BJ (cell line): ENCODE measurements around the gene HSP90AA1. TPM values are rescaled to one million over a fixed set of nuclear protein-coding genes. Genes with fewer than 3 reads are reported as not detected.

ENCODE experiments used
- CTCF ChIA-PET: fragments of 350-600 bp; formaldehyde crosslinking; extraction: SDS; loops from one replicate; lab custom pipeline; 2021; ENCODE audit warnings: antibody characterized with exemption, inconsistent platforms; lab: Yijun Ruan, JAX
- POLR2A ChIA-PET: fragments of 300-600 bp; sonication (Branson Sonifier 250); formaldehyde crosslinking; extraction: SDS; loops from one replicate; lab custom pipeline; 2021; ENCODE audit warnings: antibody characterized with exemption; lab: Charles Lee
- DNase-seq: peaks from one replicate; pipeline ENCODE4 v3.0.0-alpha.2; 2011; ENCODE audit warnings: low read depth
- H3K27me3 ChIP-seq: 2 replicates; pipeline ENCODE4 v1.6.0; 2011; ENCODE audit warnings: low read length; ENCODE audit not compliant: control insufficient read depth, insufficient read depth
- H3K36me3 ChIP-seq: 2 replicates; pipeline ENCODE4 v1.5.1; 2011; ENCODE audit warnings: low read length; ENCODE audit not compliant: control insufficient read depth, insufficient read depth
- H3K4me3 ChIP-seq: 2 replicates; pipeline ENCODE4 v1.5.1; 2011; ENCODE audit warnings: low read depth, mild to moderate bottlenecking, control low read depth, low read length
- polyA plus RNA-seq: library from polyadenylated mRNA; depleted of rRNA; stranded (reverse); fragments of >200 nt; gene quantifications from 2 replicates; pipeline ENCODE4 v1.2.3, GENCODE V29; 2011
- TF ChIP-seq, protein P1 (sequence below): IDR thresholded peaks from 2 replicates; pipeline ENCODE4 v1.5.1; 2011; ENCODE audit warnings: low read depth, mild to moderate bottlenecking, control low read depth, inconsistent platforms, low read length, moderate library complexity; ENCODE audit not compliant: insufficient read depth

Gene HSP90AA1
- polyA plus RNA-seq, 1 experiment = 222 TPM

DNA sequence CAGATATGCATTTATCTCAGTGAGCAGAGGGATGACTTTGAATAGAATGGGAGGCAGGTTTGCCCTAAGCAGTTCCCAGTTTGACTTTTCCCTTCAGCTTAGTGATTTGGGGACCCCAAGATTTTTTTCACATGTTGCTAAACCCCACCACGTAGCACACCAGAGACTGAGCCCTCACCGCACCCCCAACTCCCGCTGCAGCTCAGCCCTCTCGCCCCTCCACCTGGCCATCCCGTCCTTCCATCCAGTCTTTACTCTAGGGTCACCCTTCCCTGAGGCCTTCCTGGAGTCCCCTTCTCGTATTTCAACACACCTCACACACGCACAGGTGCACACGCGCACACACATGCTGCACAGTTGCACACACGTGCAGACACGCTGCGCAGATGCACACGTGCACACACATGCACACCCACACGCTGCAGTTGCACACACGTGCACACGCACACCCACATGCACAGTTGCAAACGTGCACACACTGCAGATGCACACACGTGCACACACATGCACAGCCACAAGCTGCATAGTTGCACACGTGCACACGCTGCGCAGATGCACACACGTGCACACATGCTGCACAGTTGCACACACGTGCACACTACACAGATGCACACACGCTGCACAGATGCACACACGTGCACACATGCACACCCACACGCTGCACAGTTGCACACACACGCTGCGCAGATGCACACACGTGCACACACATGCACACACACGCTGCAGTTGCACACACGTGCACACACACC is 30.0 kb downstream of the HSP90AA1 start:
- Histone ChIP-seq H3K27me3 (no peaks in the 10 kb centered on the region), H3K4me3 (no peak overlapping the region), H3K36me3 (peaks cover 9% of the 10 kb centered on the region)
- TF ChIP-seq, protein P1, sequence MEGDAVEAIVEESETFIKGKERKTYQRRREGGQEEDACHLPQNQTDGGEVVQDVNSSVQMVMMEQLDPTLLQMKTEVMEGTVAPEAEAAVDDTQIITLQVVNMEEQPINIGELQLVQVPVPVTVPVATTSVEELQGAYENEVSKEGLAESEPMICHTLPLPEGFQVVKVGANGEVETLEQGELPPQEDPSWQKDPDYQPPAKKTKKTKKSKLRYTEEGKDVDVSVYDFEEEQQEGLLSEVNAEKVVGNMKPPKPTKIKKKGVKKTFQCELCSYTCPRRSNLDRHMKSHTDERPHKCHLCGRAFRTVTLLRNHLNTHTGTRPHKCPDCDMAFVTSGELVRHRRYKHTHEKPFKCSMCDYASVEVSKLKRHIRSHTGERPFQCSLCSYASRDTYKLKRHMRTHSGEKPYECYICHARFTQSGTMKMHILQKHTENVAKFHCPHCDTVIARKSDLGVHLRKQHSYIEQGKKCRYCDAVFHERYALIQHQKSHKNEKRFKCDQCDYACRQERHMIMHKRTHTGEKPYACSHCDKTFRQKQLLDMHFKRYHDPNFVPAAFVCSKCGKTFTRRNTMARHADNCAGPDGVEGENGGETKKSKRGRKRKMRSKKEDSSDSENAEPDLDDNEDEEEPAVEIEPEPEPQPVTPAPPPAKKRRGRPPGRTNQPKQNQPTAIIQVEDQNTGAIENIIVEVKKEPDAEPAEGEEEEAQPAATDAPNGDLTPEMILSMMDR = no peak
- ChIA-PET POLR2A (no interaction called here), CTCF (interaction anchor here (1.5 to 1.9 kb wide), 2 partner anchors 10 to 39 kb away, joined by 5 to 6 read pairs; no protein-coding TSS in a partner anchor)
- DNase-seq = no peak

DNA sequence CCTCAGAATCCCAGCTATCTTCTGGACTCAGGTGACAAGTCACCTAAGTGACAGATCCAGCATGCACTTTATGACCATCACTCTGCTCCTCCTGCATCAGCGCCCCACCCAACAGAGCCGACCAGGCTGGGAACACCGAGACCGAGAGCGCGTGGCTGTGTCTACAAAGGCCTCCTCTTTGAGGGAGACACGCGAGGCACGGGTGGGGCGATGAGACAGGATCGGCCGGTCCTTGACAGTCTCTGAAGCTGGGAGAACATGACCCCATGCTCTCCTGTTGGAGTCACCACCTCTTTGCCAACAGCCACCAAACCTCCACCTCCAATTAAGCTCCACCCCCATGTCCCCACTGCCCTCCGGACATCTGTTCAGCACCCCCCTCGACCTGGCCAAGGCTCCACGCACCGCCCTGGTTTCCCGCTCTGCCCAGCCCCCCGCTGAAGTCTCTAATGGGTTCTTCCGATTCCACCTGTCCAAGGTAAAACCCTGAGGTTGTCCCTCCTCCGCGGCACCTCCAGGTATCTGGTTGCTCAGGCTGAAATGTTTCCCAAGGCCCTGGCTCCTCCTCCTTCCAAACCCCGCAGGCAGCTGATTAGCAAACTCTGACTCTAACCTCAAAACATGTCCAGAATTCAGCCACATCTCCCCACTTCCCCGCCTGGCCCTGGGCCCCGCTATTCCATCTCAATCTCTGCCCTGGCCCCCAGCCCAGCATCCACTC is 31.5 kb downstream of the HSP90AA1 start:
- TF ChIP-seq, protein P1 = no peak
- Histone ChIP-seq H3K36me3 (peaks cover 20% of the 10 kb centered on the region), H3K4me3 (no peak overlapping the region), H3K27me3 (no peaks in the 10 kb centered on the region)
- peak; percentile 51 for DNase-seq
- CTCF ChIA-PET = interaction anchor here (1.0 to 1.9 kb wide), 4 partner anchors 9 to 107 kb away, joined by 3 to 6 read pairs (median 4); no protein-coding TSS in a partner anchor
- POLR2A ChIA-PET = no interaction called here

DNA sequence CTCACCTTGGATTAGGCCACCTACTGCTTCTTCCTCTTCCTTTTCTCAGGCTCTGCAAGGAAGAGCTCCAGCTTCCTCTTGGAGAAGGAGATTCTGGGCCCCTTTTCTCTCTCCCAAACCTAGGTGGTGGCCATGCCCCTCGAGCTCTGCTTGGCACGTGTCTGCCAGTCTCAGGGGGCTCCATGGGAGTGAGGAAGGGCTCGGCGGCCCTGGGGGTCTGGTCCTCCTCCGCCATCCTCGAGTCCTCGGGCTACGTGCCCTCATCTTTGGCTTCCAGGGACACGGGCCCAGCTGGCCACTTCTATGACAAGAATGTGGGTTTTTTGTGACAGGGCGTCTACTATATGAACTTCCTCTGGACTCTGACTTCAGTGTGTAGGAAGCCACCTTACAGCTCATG is 34.3 kb downstream of the HSP90AA1 start:
- H3K36me3 ChIP-seq = peaks cover 45% of the 10 kb centered on the region
- no peaks in the 10 kb centered on the region for H3K27me3 ChIP-seq
- POLR2A ChIA-PET = no interaction called here
- no peak for DNase-seq
- no peak overlapping the region for H3K4me3 ChIP-seq
- TF ChIP-seq, protein P1 = no peak
- CTCF ChIA-PET = interaction anchor here (1.2 kb wide), 1 partner anchor 24 kb away, joined by 3 read pairs; no protein-coding TSS in a partner anchor

DNA sequence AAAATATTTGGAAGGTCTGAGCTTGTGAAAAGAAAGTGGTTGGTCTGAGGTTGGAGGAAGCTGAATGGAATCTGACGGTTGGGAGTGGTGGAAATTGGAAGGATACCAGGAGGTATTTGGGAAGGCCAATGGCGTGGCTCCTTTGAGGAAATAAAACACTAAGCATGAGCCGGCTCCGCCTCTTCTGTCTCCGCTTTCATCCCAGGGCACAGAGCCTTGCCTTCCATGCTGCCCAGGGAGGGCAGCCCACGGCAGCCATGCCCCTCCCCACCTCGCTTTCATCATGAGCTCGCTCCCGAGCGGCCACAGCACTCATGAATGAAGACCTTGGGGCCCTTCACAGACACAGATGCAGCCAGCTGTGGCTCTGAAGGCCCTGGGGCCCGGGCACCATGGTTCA is 36.2 kb downstream of the HSP90AA1 start:
- Histone ChIP-seq H3K36me3 (peaks cover 52% of the 10 kb centered on the region), H3K27me3 (no peaks in the 10 kb centered on the region), H3K4me3 (no peak overlapping the region)
- TF ChIP-seq, protein P1 = no peak
- ChIA-PET POLR2A (no interaction called here), CTCF (interaction anchor here (2.9 to 3.3 kb wide), 2 partner anchors 46 to 264 kb away, joined by 9 read pairs; no protein-coding TSS in a partner anchor)
- DNase-seq = peak; percentile 85

DNA sequence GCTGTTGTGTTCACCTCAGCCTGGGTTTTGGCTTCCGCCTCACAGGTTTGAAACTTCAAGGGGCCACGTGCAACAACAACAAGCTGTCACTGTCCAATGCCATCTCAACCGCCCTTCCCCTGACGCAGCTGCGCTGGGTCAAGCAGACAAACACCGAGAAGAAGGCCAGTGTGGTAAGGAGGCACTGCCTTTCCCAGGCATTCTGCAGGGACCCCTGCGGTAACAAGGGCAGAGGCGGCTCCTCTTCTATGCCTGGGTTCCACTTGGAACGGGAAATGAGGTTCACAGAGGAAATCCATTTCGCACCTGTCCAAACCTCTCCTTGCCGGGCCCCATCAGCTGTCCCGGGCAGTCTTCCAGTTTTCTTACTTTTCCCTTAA is 36.8 kb downstream of the HSP90AA1 start:
- Histone ChIP-seq H3K36me3 (peaks cover 50% of the 10 kb centered on the region), H3K4me3 (no peak overlapping the region), H3K27me3 (no peaks in the 10 kb centered on the region)
- CTCF ChIA-PET = interaction anchor here (0.6 to 3.3 kb wide), 4 partner anchors 34 to 265 kb away, joined by 3 to 9 read pairs (median 6); no protein-coding TSS in a partner anchor
- POLR2A ChIA-PET = no interaction called here
- no peak for DNase-seq
- TF ChIP-seq, protein P1 = no peak
